ENCODE results near the gene BDKRB2.

The BDKRB2 gene

DNA sequence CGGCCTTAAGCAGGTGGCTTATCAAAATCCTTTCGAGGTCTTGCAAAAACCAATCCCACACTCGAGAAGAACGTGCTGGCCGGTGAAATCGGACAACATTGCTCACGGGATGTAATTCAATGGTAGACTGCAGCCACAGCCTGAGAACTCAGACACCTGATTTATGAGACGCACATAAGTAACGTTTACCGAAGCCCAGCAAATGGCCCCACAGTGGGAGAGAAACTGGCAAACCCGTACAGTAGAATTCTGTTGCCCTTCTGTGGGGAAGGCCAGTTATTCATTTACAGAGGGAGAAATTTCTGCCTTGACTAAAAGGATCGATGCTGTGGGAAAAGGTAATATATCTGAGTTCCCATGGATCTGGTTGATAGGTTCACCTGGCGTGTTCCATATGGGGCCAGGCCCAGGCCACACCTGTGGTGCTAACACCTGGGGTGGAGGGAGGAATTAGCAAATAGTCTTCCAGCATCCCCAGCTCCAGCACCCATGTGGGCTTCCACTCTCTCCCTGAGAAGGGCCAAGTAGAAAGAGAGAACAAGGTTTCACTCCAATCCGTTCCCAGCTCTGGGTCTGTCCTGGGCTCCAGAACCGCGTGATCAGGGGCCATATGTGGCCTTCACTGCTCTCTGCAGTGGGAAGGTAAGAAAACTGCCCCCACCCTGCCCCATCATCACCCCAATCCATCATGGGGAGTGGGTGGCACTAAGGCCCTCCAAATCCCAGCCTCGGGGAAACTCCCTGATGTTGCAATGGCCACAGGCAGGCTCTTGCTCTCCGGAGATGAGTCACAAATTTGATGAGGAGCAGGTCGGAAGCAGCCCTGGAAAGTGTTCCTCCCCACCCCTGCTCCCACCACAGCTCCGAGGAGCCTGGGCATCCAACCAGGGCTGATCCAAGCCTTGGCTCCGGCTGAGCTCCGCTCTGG is 64.1 kb downstream of the BDKRB2 start:
- H3F3A ChIP-seq (ENCODE audit: insufficient read depth, low read length), result no peaks in the 10 kb centered on the region
- no peak overlapping the region for H3K4me3 ChIP-seq (ENCODE audit: low read depth, low read length, poor library complexity, severe bottlenecking)
- H3K4me1 ChIP-seq (ENCODE audit: insufficient read depth, low read length, severe bottlenecking), result no peaks in the 10 kb centered on the region
- H3K9me2 ChIP-seq (ENCODE audit: low read depth, low read length), result no peaks in the 10 kb centered on the region
- no peaks in the 10 kb centered on the region for H3K79me2 ChIP-seq (ENCODE audit: insufficient read depth, low read length)
- no peaks in the 10 kb centered on the region for H3K9me3 ChIP-seq (ENCODE audit: low read length)
- no peaks in the 10 kb centered on the region for H3K36me3 ChIP-seq (ENCODE audit: insufficient read depth, low read length)
- H3K27ac ChIP-seq (ENCODE audit: low read depth, low read length, poor library complexity, severe bottlenecking), result no peak overlapping the region
- no peak overlapping the region for H3K9ac ChIP-seq (ENCODE audit: low read length)
- H4K20me1 ChIP-seq (ENCODE audit: insufficient read depth, low read length), result no peaks in the 10 kb centered on the region
- no peak overlapping the region for H3K4me2 ChIP-seq (ENCODE audit: low read length)
- peaks cover 3% of the 10 kb centered on the region; the same call in 1 of the 2 replicates for H3K27me3 ChIP-seq (ENCODE audit: insufficient read depth, low read length)
- TF ChIP-seq, protein P1, sequence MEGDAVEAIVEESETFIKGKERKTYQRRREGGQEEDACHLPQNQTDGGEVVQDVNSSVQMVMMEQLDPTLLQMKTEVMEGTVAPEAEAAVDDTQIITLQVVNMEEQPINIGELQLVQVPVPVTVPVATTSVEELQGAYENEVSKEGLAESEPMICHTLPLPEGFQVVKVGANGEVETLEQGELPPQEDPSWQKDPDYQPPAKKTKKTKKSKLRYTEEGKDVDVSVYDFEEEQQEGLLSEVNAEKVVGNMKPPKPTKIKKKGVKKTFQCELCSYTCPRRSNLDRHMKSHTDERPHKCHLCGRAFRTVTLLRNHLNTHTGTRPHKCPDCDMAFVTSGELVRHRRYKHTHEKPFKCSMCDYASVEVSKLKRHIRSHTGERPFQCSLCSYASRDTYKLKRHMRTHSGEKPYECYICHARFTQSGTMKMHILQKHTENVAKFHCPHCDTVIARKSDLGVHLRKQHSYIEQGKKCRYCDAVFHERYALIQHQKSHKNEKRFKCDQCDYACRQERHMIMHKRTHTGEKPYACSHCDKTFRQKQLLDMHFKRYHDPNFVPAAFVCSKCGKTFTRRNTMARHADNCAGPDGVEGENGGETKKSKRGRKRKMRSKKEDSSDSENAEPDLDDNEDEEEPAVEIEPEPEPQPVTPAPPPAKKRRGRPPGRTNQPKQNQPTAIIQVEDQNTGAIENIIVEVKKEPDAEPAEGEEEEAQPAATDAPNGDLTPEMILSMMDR (IDR thresholded peaks at IDR 0.05; ENCODE audit: low read length), result no peak
- no peak for TF ChIP-seq EZH2 (IDR thresholded peaks at IDR 0.05; ENCODE audit: borderline replicate concordance, low read length)
- no peak overlapping the region for H2AFZ ChIP-seq (ENCODE audit: low read length)

DNA sequence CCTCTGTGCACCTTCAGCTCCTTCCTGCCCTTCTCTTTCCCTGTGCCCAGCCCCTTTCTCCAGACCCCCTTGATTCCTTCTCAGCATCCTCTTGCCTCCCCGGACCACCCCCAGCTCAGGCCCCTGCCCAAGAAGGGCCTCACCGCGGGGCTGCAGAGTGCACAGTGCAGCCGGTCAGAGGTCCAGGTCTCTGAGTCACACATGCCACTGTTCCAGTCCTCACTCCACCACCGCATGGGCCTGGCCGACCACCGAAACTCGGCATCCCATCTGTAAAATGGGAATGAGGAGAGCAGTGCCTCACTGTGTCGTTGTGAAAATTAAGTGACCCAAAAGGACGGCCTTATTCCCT is 64.7 kb downstream of the BDKRB2 start:
- Histone ChIP-seq H3K36me3 (ENCODE audit: insufficient read depth, low read length) (no peaks in the 10 kb centered on the region), H3K79me2 (ENCODE audit: insufficient read depth, low read length) (no peaks in the 10 kb centered on the region), H3K4me2 (ENCODE audit: low read length) (no peak overlapping the region), H3F3A (ENCODE audit: insufficient read depth, low read length) (no peaks in the 10 kb centered on the region), H3K9me2 (ENCODE audit: low read depth, low read length) (no peaks in the 10 kb centered on the region), H3K4me1 (ENCODE audit: insufficient read depth, low read length, severe bottlenecking) (no peaks in the 10 kb centered on the region), H3K27ac (ENCODE audit: low read depth, low read length, poor library complexity, severe bottlenecking) (no peak overlapping the region), H2AFZ (ENCODE audit: low read length) (no peak overlapping the region), H4K20me1 (ENCODE audit: insufficient read depth, low read length) (no peaks in the 10 kb centered on the region), H3K9me3 (ENCODE audit: low read length) (no peaks in the 10 kb centered on the region), H3K4me3 (ENCODE audit: low read depth, low read length, poor library complexity, severe bottlenecking) (no peak overlapping the region), H3K27me3 (ENCODE audit: insufficient read depth, low read length) (peaks cover 3% of the 10 kb centered on the region; the same call in 1 of the 2 replicates), H3K9ac (ENCODE audit: low read length) (no peak overlapping the region)
- TF ChIP-seq EZH2 (IDR thresholded peaks at IDR 0.05; ENCODE audit: borderline replicate concordance, low read length), result no peak
- TF ChIP-seq, protein P1 (IDR thresholded peaks at IDR 0.05; ENCODE audit: low read length), result no peak

DNA sequence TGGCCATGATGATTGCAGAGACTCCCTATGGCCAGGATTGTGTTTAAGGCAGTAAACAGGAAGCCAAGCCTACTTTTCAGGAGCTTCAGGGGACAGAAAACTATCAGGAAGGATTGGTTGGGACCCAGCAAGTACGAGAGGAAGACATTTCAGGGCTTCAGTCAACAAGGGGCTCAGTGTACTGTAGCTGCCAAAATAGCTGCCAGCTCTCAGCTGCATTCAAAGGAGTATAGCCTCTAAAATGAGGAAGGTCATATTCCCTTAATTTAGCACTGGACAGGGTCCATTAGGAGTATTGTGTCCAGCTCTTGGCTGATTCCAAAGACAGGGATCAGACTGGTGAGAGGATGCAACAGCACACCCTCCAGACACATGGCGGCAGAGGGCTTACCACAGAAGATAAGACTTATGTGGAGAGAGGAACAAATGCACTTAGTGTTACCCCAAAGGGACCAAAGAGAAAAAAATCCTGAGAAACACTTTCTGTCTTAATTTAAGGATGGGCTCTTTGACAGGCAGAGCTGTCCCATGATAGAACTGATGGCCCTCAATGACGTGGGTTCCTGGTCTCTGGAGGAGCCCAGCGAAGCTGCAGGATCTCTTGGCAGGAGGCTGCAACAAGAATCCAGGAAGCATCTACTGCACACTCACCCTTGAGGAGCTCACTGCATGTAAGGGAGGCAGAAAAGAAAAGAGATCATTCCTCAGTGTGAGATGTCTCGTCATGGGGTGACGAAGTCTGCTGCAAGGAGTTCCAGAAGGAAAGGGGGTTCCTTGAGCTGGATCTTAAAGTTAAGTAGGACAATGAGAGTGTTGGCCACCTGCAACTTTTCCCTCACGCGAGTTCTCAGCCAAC is 66.2 kb downstream of the BDKRB2 start:
- H3K36me3 ChIP-seq (ENCODE audit: insufficient read depth, low read length), result no peaks in the 10 kb centered on the region
- H3K4me3 ChIP-seq (ENCODE audit: low read depth, low read length, poor library complexity, severe bottlenecking), result no peak overlapping the region
- no peak overlapping the region for H2AFZ ChIP-seq (ENCODE audit: low read length)
- no peak overlapping the region for H3K9ac ChIP-seq (ENCODE audit: low read length)
- no peaks in the 10 kb centered on the region for H3K9me3 ChIP-seq (ENCODE audit: low read length)
- H3K27me3 ChIP-seq (ENCODE audit: insufficient read depth, low read length), result peaks cover 3% of the 10 kb centered on the region; the same call in 1 of the 2 replicates
- H3K9me2 ChIP-seq (ENCODE audit: low read depth, low read length), result no peaks in the 10 kb centered on the region
- H3K27ac ChIP-seq (ENCODE audit: low read depth, low read length, poor library complexity, severe bottlenecking), result no peak overlapping the region
- H4K20me1 ChIP-seq (ENCODE audit: insufficient read depth, low read length), result no peaks in the 10 kb centered on the region
- no peaks in the 10 kb centered on the region for H3F3A ChIP-seq (ENCODE audit: insufficient read depth, low read length)
- no peak overlapping the region for H3K4me2 ChIP-seq (ENCODE audit: low read length)
- H3K79me2 ChIP-seq (ENCODE audit: insufficient read depth, low read length), result no peaks in the 10 kb centered on the region
- no peak for TF ChIP-seq EZH2 (IDR thresholded peaks at IDR 0.05; ENCODE audit: borderline replicate concordance, low read length)
- TF ChIP-seq, protein P1 (IDR thresholded peaks at IDR 0.05; ENCODE audit: low read length), result no peak
- no peaks in the 10 kb centered on the region for H3K4me1 ChIP-seq (ENCODE audit: insufficient read depth, low read length, severe bottlenecking)

Data from OCI-LY1 (cell line).